GM06990 (cell line): ENCODE data around the gene NDC80.

ENCODE experiments used
- DNase-seq: peaks from one replicate; pipeline ENCODE4 v3.0.0-alpha.2; 2011; ENCODE audit not compliant: insufficient read length; ENCODE audit errors: extremely low read depth
- H3K27me3 ChIP-seq: replicated peaks from 2 replicates; pipeline ENCODE4 v1.6.0; 2011; ENCODE audit warnings: low read length; ENCODE audit not compliant: control insufficient read depth, insufficient read depth
- H3K36me3 ChIP-seq: 2 replicates; pipeline ENCODE4 v1.5.1; 2011; ENCODE audit warnings: low read length; ENCODE audit not compliant: control insufficient read depth, insufficient read depth
- H3K4me3 ChIP-seq: replicated peaks from 2 replicates; pipeline ENCODE4 v1.5.1; 2011; ENCODE audit warnings: low read depth, mild to moderate bottlenecking, control low read depth, low read length
- CTCF ChIP-seq: IDR thresholded peaks from 2 replicates; pipeline ENCODE4 v1.5.1; 2011; ENCODE audit warnings: low read length, control low read depth, mild to moderate bottlenecking, inconsistent platforms; ENCODE audit not compliant: insufficient read depth, poor library complexity, severe bottlenecking

Gene NDC80

DNA sequence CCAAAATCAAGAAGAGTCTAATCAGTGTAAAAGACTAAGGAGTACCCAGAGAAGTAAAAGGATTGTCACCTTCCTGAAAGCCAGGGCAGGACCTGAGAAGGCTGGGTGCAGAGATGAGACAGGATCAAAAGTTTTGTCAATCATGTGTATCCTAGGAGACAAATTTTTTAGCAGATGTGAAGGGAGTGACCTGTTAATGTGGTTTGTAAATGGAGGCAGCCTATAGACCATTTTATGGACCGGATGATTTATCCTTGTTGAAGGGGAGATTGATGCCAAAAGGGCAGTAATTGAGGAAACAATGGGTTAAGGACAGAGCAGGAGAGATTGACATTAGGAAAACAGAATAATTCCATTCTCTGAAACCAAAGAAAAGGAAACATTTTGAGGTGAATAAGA, 813 bp downstream of the NDC80 start:
- H3K27me3 ChIP-seq: no peaks in the 10 kb centered on the region
- peak overlapping the region; percentile 92 for H3K4me3 ChIP-seq
- DNase-seq: peak; percentile 13
- H3K36me3 ChIP-seq: no peaks in the 10 kb centered on the region
- TF ChIP-seq CTCF: no peak

- H3K36me3 ChIP-seq: no peaks in the 10 kb centered on the region
- peak overlapping the region; percentile 92 for H3K4me3 ChIP-seq
- no peaks in the 10 kb centered on the region for H3K27me3 ChIP-seq
- DNase-seq: no peak
- no peak for TF ChIP-seq CTCF
Observed at GRCh38 chr18:2572892-2573291, 1.5 kb downstream of the NDC80 start.

GRCh38 chr18:2573408-2573807, 2.1 kb downstream of the NDC80 start:
- peak overlapping the region; percentile 92 for H3K4me3 ChIP-seq
- no peak for TF ChIP-seq CTCF
- H3K36me3 ChIP-seq: no peaks in the 10 kb centered on the region
- no peak for DNase-seq
- H3K27me3 ChIP-seq: no peaks in the 10 kb centered on the region

- DNase-seq: no peak
- H3K4me3 ChIP-seq: no peak overlapping the region
- H3K36me3 ChIP-seq: peaks cover 6% of the 10 kb centered on the region
- no peaks in the 10 kb centered on the region for H3K27me3 ChIP-seq
- no peak for TF ChIP-seq CTCF
Observed at GRCh38 chr18:2587788-2588187, 16.4 kb downstream of the NDC80 start.

DNA sequence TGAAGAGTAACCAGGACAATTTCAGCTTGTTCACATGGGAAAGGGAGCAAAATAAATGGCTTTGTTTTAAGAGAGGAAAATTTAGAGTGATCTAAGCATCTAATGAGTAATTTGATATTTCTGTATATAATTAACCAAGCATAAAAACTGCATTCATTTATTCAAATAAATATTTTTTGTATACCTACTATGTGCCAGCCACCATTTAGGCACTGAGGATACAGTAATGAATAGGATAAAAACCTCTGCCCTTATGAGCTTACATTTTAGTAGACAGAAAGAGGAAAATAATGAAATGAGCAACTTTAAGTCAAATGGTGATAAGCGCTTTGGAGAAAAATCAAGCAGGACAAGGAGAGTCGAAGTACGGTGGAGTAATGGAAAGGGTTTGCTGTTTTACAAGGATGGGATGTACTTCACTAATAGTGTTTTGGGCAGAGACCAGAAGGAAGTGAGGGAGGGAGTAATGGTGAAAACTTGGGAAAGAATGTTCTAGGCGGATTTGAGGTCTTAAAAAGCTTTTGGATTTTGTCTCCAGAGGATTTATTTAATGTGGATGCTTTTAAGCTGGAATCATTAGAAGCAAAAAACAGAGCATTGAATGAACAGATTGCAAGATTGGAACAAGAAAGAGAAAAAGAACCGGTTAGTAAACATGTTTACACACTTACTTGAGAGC, 17.4 kb downstream of the NDC80 start:
- TF ChIP-seq CTCF: no peak
- peaks cover 6% of the 10 kb centered on the region for H3K36me3 ChIP-seq

DNA sequence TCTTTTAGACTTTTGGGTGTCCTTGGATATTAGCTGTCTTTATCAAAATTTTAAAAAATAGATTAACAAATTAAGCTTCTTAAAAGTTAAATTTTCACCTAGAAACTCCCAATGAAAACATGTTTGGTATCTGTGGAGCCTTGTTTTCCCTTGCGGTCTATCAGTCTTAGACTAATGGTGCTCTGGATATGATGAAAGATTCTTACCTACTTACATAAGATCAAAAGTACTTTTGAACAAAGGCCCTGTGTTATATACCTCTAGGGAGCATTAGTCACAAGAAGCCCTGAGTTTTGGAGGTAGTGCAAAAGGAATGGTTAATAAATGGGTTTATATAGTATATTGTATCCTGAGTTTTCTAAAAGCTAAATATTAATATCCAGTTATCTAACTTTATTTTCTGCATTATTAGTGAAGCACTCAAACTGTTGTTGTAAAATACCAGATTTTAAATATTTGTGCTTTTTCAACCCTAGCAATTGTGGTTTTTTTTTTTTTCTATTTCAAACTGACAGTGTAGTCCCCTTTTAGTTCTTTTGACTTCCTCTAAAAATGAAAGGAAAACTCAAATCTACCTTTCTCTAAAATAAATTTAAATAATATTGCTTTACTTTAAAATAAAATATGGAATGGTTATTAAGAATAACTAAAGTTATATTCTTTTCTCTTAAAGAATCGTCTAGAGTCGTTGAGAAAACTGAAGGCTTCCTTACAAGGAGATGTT, 18.1 kb downstream of the NDC80 start:
- no peak for TF ChIP-seq CTCF
- Histone ChIP-seq H3K27me3 (no peaks in the 10 kb centered on the region), H3K4me3 (no peak overlapping the region), H3K36me3 (peaks cover 6% of the 10 kb centered on the region)
- no peak for DNase-seq

More for the DNA sequence above, 17.4 kb downstream of the NDC80 start:
- no peak for DNase-seq
- no peaks in the 10 kb centered on the region for H3K27me3 ChIP-seq
- no peak overlapping the region for H3K4me3 ChIP-seq
